Dermis blood vessel endothelial cell (primary cell): ENCODE results near the gene ALX4. TPM values are rescaled to one million over a fixed set of nuclear protein-coding genes. Genes with fewer than 3 reads are reported as not detected.

Source experiments
- DNase-seq: peaks from one replicate; pipeline ENCODE4 v3.0.0; 2010
- total RNA-seq: library from RNA; depleted of rRNA; stranded (reverse); fragments of >200 nt; gene quantifications from 2 replicates; pipeline ENCODE4 v1.2.3, GENCODE V29; 2014

ALX4 gene
- total RNA-seq, 1 donor from 2014 or later, result not detected

- no peak for DNase-seq
Observed at GRCh38 chr11:44267006-44267749, 42.8 kb downstream of the ALX4 start.

- DNase-seq, result no peak
Observed at GRCh38 chr11:44266056-44266780, 43.7 kb downstream of the ALX4 start.

- DNase-seq, result no peak
Observed at GRCh38 chr11:44264761-44265160, 45.2 kb downstream of the ALX4 start.

- no peak for DNase-seq
Observed at GRCh38 chr11:44264438-44264749, 45.5 kb downstream of the ALX4 start.

GRCh38 chr11:44263738-44264437 lies 46.1 kb downstream of the ALX4 start:
- no peak for DNase-seq

- DNase-seq, result no peak
Observed at GRCh38 chr11:44261800-44262591, 47.9 kb downstream of the ALX4 start.

GRCh38 chr11:44260081-44260480 lies 49.9 kb downstream of the ALX4 start:
- DNase-seq, result no peak

GRCh38 chr11:44258839-44259420 lies 51.0 kb downstream of the ALX4 start:
- DNase-seq, result no peak

- no peak for DNase-seq
Observed at GRCh38 chr11:44258190-44258489, 51.8 kb downstream of the ALX4 start.

- no peak for DNase-seq
Observed at GRCh38 chr11:44257338-44258189, 52.4 kb downstream of the ALX4 start.

GRCh38 chr11:44256673-44257291 lies 53.2 kb downstream of the ALX4 start:
- DNase-seq, result no peak

- DNase-seq, result no peak
Observed at GRCh38 chr11:44255406-44256071, 54.4 kb downstream of the ALX4 start.

- no peak for DNase-seq
Observed at GRCh38 chr11:44252999-44253602, 56.8 kb downstream of the ALX4 start.

- DNase-seq, result no peak
Observed at GRCh38 chr11:44250421-44250820, 59.5 kb downstream of the ALX4 start.

GRCh38 chr11:44248109-44248508 lies 61.8 kb downstream of the ALX4 start:
- no peak for DNase-seq

- no peak for DNase-seq
Observed at GRCh38 chr11:44247508-44247907, 62.4 kb downstream of the ALX4 start.

- DNase-seq, result no peak
Observed at GRCh38 chr11:44246726-44247125, 63.2 kb downstream of the ALX4 start.

GRCh38 chr11:44244639-44245310 lies 65.2 kb downstream of the ALX4 start:
- peak; percentile 41 for DNase-seq

- DNase-seq, result peak; percentile 37
Observed at GRCh38 chr11:44243595-44244343, 66.2 kb downstream of the ALX4 start.
